Hematopoietic multipotent progenitor cell treated with erythropoietin and hydrocortisone succinate and interleukin-3 and kit ligand, for 6 days (in vitro differentiated cells): ENCODE results near the gene PCCB.
"Not testable (repeated sequence)": the region's sequence is repeated elsewhere in the genome, so short reads cannot be mapped to it uniquely, and the experiment has no call there.

Source experiments
- DNase-seq: peaks from one replicate; pipeline ENCODE4 v3.0.0-alpha.2; 2015

PCCB gene

GRCh38 chr3:136329593-136329992 is 79.5 kb downstream of the PCCB start:
- DNase-seq: no peak

DNA sequence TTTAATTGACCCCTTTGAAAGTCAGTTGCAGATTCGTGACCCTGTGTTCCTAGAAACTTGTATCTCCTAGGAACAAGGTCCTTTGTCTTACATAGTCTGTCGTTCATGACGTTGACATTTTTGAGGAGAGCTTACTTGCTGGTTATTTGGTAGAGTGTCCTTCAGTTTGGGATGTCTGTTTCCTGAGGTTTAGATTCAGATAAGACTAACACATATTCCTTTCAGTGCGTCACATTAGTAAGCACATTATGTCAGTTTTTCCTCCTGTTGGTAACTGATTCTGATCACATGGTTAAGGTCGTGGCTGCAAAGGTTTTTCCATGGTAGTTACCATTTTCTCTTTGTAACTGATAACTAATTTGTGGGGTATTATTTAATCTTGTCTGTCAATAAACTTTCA is 80.8 kb downstream of the PCCB start:
- DNase-seq: peak; percentile 55

DNA sequence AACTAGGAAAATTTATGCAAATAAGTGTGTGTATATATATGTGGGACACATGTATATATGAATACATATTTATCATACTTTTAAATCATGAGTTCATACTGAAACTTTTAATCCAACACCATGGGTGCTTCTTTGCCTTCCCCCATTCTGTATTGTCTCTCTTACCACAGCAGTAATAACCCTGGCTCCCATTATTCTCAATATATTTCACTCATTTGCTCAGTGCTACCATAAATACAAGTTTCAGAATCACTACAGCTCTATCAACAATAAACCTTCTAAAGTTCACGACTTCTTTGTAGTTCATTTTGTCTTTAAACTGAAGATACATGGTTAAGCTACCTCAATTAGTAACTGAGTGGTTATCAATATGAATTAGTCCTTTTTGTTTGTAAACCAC is 82.2 kb downstream of the PCCB start:
- no peak for DNase-seq

DNA sequence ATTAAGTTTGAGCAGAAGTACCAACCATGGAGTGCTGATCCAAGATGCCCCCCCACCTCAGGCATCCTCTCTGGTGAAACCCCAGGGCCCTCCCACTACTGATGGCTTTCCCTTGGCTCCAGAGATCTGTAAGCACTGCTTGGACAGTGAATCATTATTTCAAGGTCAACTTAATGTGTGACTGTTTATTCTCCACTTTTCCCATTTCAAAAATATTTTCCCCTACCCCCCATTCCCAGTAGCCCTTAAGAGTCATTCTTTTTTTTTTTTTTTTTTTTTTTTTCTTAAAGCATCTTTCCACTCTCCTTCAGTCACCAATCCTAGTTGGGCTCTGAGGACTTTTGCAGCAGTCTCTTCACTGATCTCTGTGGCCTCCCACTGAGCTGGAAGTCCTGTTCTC is 82.6 kb downstream of the PCCB start:
- DNase-seq: no peak

- no peak for DNase-seq
Measured at GRCh38 chr3:136334209-136334608, 84.1 kb downstream of the PCCB start.

GRCh38 chr3:136334726-136335125 is 84.6 kb downstream of the PCCB start:
- not testable (repeated sequence) for DNase-seq

DNA sequence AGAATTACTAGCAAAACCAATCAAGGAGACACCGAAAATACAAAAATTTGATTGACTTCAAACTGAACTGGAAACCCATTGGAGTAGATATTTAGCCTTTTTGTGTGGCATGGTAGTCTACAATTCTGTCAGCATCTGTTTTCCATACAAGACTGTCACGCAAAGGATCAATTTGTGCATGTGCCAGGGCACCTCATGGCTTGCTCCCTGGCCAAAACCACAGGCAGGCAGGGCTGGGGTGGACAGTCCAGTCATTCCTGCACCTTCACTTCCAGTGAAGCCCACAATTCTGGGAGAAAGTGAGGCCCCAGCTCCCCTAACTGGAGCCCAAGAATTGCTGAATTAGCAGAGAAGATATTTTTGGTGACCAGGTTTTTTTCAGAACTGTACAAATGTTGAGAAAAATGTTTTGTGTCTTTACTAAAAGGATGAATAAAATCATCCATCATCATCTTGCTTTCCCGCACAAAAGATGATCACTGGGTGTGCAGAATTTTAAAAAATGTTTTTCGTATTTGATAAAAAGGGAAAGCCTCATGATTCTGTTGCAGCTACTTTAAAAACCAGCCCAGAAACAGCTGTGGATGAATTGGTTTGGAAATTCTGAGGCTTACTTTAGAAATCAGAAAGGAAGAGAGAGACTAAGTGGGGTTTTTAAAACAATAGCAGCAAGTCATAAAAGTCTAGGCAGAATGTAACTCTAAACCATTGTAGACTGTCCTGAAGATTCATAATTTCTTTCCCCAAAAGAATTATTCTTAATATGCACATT is 86.4 kb downstream of the PCCB start:
- DNase-seq: no peak

DNA sequence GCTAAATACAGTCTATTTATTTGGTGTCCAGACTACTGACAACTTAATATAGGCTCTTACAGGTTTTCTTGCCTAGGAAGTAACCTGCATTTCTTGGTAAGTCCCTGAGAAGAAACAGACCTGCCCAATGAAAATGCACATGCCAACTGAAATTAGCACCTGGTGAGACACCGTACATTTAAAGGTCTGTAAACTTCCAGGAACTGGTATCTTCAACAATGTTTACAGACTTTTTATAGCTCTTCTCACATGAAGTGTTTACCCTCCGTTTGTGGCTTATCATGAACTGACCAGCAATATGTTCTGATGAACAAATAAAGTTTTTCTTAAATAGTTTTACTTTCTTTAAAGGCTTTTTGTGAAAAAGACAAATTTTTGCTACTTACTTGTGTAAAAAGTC is 93.3 kb downstream of the PCCB start:
- DNase-seq: no peak

DNA sequence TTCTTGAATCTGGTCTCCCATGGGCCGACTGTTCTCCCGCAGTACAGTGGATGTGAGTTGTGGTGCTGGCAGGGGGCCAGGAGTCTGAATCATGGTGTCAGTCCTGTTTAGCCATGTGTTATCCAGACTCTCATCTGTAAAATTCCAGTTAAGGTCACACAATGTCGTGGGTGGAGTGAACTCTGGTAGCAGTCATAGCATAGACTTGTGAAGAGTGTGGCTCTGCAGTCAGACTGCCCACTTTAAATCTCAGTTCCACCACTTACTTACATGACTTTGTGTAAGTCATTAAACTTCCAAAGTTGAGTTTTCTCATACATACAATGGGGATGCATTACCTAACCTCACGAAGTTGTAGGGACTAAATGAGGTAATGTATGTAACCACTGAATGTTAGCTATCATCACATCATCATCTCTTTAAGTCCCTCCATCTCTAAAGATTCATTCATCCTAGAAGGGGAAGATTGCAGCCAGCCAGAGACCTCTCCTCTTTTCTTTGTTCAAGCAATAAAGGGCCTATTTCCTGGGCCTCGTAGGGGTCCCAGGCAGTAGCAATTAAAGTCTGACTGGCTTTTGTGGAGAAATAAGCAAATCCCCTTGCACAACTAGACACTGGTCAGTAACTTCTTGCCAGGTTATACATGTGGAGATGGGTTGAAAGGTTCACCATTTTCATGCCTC is 93.9 kb downstream of the PCCB start:
- peak; percentile 65 for DNase-seq

DNA sequence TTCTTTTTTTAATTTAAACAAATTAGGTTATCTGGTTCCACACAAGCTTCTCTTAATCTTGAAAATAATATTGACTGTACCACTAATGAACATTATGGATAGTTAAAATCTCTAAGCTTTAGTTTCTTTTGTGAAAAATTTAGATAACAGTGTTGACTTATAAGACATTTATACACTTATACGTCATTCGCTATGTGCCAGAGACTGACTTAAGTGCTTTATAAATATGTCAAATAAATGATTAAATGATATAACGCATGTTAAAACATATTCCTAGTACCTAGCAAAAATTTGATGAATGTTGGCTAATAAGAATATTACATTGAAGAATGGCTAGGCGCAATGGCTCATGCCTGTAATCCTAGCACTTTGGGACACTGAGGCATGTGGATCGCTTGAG is 96.3 kb downstream of the PCCB start:
- no peak for DNase-seq

GRCh38 chr3:136350132-136350531 is 100.0 kb downstream of the PCCB start:
- DNase-seq: no peak

GRCh38 chr3:136350557-136350956 is 100.4 kb downstream of the PCCB start:
- no peak for DNase-seq

GRCh38 chr3:136351351-136351750 is 101.2 kb downstream of the PCCB start:
- no peak for DNase-seq

DNA sequence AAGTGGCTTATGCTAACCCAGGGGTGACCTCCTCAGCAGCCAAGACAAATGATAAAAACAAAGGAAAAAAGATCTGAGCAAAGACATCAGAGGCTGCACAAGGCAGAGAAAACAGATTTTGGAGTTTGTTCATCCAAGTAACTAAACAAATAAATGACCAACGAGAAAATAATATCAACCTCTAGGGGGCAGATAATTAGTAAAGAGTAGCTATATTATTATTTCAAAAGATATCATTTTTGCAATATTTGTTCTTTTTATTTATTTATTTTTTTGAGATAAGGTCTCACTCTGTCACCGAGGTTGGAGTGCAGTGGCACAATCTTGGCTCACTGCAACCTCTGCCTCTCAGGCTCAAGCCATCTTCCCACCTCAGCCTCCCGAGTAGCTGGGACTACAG is 101.8 kb downstream of the PCCB start:
- peak; percentile 47 for DNase-seq

GRCh38 chr3:136353461-136353860 is 103.3 kb downstream of the PCCB start:
- DNase-seq: no peak

GRCh38 chr3:136366289-136366688 is 116.1 kb downstream of the PCCB start:
- no peak for DNase-seq

- DNase-seq: not testable (repeated sequence)
Measured at GRCh38 chr3:136375800-136376199, 125.7 kb downstream of the PCCB start.

DNA sequence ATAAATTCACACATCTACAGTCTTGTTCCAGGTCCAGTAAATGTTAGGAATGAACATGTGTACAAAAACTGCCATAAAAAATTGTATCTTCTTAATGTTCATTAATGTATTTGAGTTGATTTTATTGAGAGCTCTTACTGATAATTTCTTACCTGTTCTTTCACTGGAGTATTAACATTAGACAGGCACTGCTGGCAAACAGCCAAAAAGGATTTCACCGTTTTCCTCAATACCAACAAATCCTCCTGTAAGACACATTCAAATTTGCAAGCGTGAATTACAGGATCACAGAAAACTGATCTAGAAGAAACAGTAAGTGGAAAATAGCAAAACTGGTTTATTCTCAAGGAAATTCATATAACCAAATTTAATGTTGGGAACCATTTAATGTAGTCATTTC is 127.4 kb downstream of the PCCB start:
- no peak for DNase-seq

DNA sequence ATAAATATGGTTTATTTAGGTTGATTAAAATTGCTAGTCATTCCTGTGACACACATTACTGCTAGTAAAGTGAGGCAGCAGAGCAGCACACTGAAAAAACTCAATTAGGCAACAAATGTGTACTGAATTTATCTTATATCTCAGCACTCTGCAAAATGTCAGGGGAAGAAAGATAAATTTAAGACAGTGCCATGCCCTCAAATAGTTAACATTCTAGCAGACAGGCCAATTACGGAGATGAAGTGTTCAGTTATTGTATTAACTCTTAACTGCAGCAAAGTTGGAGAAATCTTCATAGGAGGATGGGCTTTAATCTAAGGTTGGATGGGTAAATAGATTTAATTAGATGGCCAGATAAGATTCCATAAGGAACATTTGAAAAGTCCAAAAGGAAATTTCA is 127.9 kb downstream of the PCCB start:
- DNase-seq: no peak
